Trophoblast cell (in vitro differentiated cells and primary cell): Measurements from ENCODE around the gene HERC2.

Experiments used
- DNase-seq, 2 donors: peaks; one replicate each; pipeline ENCODE4 v3.0.0-alpha.2; 2016
- H2AFZ ChIP-seq: 2 replicates; pipeline ENCODE4 v1.6.1; 2013; ENCODE audit warnings: low read length, moderate library complexity, mild to moderate bottlenecking; ENCODE audit not compliant: insufficient read depth, poor library complexity
- H2AK5ac ChIP-seq: 2 replicates; pipeline ENCODE4 v1.6.1; 2013; ENCODE audit warnings: mild to moderate bottlenecking, low read length
- H2BK120ac ChIP-seq: 2 replicates; pipeline ENCODE4 v1.6.1; 2013; ENCODE audit warnings: low read length, mild to moderate bottlenecking, moderate library complexity; ENCODE audit not compliant: insufficient read depth, poor library complexity
- H2BK12ac ChIP-seq: 2 replicates; pipeline ENCODE4 v1.6.1; 2013; ENCODE audit warnings: mild to moderate bottlenecking, low read length, moderate library complexity
- H2BK5ac ChIP-seq: 2 replicates; pipeline ENCODE4 v1.6.1; 2013; ENCODE audit warnings: low read length, low read depth, moderate library complexity, mild to moderate bottlenecking; ENCODE audit not compliant: poor library complexity
- H3K14ac ChIP-seq: 2 replicates; pipeline ENCODE4 v1.6.1; 2013; ENCODE audit warnings: mild to moderate bottlenecking, low read length
- H3K18ac ChIP-seq: 2 replicates; pipeline ENCODE4 v1.6.1; 2013; ENCODE audit warnings: mild to moderate bottlenecking, low read length
- H3K23ac ChIP-seq: 2 replicates; pipeline ENCODE4 v1.6.1; 2013; ENCODE audit warnings: low read length
- H3K27ac ChIP-seq: 2 replicates; pipeline ENCODE4 v1.5.1; 2013; ENCODE audit warnings: low read depth, mild to moderate bottlenecking, inconsistent platforms, low read length, moderate library complexity
- H3K27me3 ChIP-seq: 2 replicates; pipeline ENCODE4 v1.6.1; 2013; ENCODE audit warnings: inconsistent platforms, mild to moderate bottlenecking, low read length, moderate library complexity; ENCODE audit not compliant: insufficient read depth
- H3K36me3 ChIP-seq, 2 experiments: 1 replicate in 1 of 2; 2 replicates in 1 of 2; pipeline ENCODE4 v1.6.1; 2013; ENCODE audit warnings: low read length in 2 of 2, mild to moderate bottlenecking in 2 of 2, moderate library complexity in 1 of 2; ENCODE audit not compliant: insufficient read depth in 2 of 2, control insufficient read depth in 1 of 2
- H3K4ac ChIP-seq: 2 replicates; pipeline ENCODE4 v1.6.1; 2013; ENCODE audit warnings: low read depth, mild to moderate bottlenecking, low read length, moderate library complexity
- H3K4me1 ChIP-seq, 2 experiments: 1 replicate in 1 of 2; 2 replicates in 1 of 2; pipeline ENCODE4 v1.6.1; 2013; ENCODE audit warnings: low read length in 2 of 2, mild to moderate bottlenecking in 2 of 2, moderate library complexity in 1 of 2; ENCODE audit not compliant: insufficient read depth in 2 of 2, control insufficient read depth in 1 of 2
- H3K4me2 ChIP-seq: 2 replicates; pipeline ENCODE4 v1.6.1; 2013; ENCODE audit warnings: inconsistent platforms, mild to moderate bottlenecking, low read length, moderate library complexity
- H3K4me3 ChIP-seq: 2 replicates; pipeline ENCODE4 v1.5.1; 2013; ENCODE audit warnings: mild to moderate bottlenecking, low read depth, low read length, inconsistent platforms
- H3K79me1 ChIP-seq: one replicate; pipeline ENCODE4 v1.6.1; 2013; ENCODE audit warnings: low read length
- H3K79me2 ChIP-seq: 2 replicates; pipeline ENCODE4 v1.6.1; 2013; ENCODE audit warnings: low read length, mild to moderate bottlenecking; ENCODE audit not compliant: control insufficient read depth, insufficient read depth, poor library complexity
- H3K9ac ChIP-seq: 2 replicates; pipeline ENCODE4 v1.6.1; 2013; ENCODE audit warnings: mild to moderate bottlenecking, low read length
- H3K9me3 ChIP-seq: 2 replicates; pipeline ENCODE4 v1.6.1; 2013; ENCODE audit warnings: low read depth, mild to moderate bottlenecking, control low read depth, inconsistent platforms, low read length; ENCODE audit not compliant: insufficient read depth
- H4K12ac ChIP-seq: 2 replicates; pipeline ENCODE4 v1.6.1; 2013; ENCODE audit warnings: low read depth, mild to moderate bottlenecking, low read length, moderate library complexity
- H4K8ac ChIP-seq: 2 replicates; pipeline ENCODE4 v1.6.1; 2013; ENCODE audit warnings: low read depth, mild to moderate bottlenecking, low read length, moderate library complexity
- H4K91ac ChIP-seq: one replicate; pipeline ENCODE4 v1.6.1; 2013; ENCODE audit warnings: low read depth, mild to moderate bottlenecking, low read length, moderate library complexity
- WGBS: extraction: QIAGEN DNeasy Blood & Tissue Kit; methylation state at CpG from one replicate; pipeline ENCODE4 v1.1.7; 2013; ENCODE audit warnings: missing lambda C conversion rate; ENCODE audit not compliant: insufficient read length, insufficient coverage; ENCODE audit errors: extremely low coverage; 5-methylcytosine and 5-hydroxymethylcytosine counted together

The HERC2 gene

GRCh38 chr15:28264166-28264565 is 57.8 kb downstream of the HERC2 start:
- H4K12ac ChIP-seq = no peak overlapping the region
- no peak overlapping the region for H3K27ac ChIP-seq
- H3K9me3 ChIP-seq = peaks cover 5% of the 10 kb centered on the region
- H3K4me1 ChIP-seq = no peaks in the 10 kb centered on the region
- H2BK5ac ChIP-seq = no peak overlapping the region
- no peak overlapping the region for H2AK5ac ChIP-seq
- no peaks in the 10 kb centered on the region for H3K27me3 ChIP-seq
- no peak overlapping the region for H4K8ac ChIP-seq
- H3K14ac ChIP-seq = no peak overlapping the region
- DNase-seq = no peak
- H4K91ac ChIP-seq = no peak overlapping the region
- peaks cover 26 to 46% of the 10 kb centered on the region in 2 experiments for H3K36me3 ChIP-seq
- H3K4me2 ChIP-seq = no peak overlapping the region
- no peaks in the 10 kb centered on the region for H3K79me1 ChIP-seq
- H2BK12ac ChIP-seq = no peak overlapping the region
- no peaks in the 10 kb centered on the region for H3K79me2 ChIP-seq
- no peak overlapping the region for H3K4ac ChIP-seq
- no peak overlapping the region for H3K4me3 ChIP-seq
- no peak overlapping the region for H3K18ac ChIP-seq
- no CpG with 5 or more reads among the region's 6 CpGs for WGBS
- H3K23ac ChIP-seq = no peak overlapping the region
- H2BK120ac ChIP-seq = no peak overlapping the region
- H2AFZ ChIP-seq = no peak overlapping the region
- H3K9ac ChIP-seq = no peak overlapping the region

GRCh38 chr15:28262438-28262837 is 59.5 kb downstream of the HERC2 start:
- H3K79me2 ChIP-seq = no peaks in the 10 kb centered on the region
- H3K27ac ChIP-seq = no peak overlapping the region
- H4K91ac ChIP-seq = no peak overlapping the region
- H3K4me3 ChIP-seq = no peak overlapping the region
- no peak overlapping the region for H2AFZ ChIP-seq
- no peak overlapping the region for H2BK120ac ChIP-seq
- no peak overlapping the region for H3K14ac ChIP-seq
- no peak for DNase-seq
- H3K36me3 ChIP-seq = peaks cover 15 to 31% of the 10 kb centered on the region in 2 experiments
- no peak overlapping the region for H2BK5ac ChIP-seq
- H3K4me2 ChIP-seq = no peak overlapping the region
- no peak overlapping the region for H4K8ac ChIP-seq
- H3K9me3 ChIP-seq = peaks cover 5% of the 10 kb centered on the region
- H3K23ac ChIP-seq = no peak overlapping the region
- no peaks in the 10 kb centered on the region for H3K4me1 ChIP-seq
- no peaks in the 10 kb centered on the region for H3K79me1 ChIP-seq
- H2BK12ac ChIP-seq = no peak overlapping the region
- H4K12ac ChIP-seq = no peak overlapping the region
- no peak overlapping the region for H3K4ac ChIP-seq
- no peaks in the 10 kb centered on the region for H3K27me3 ChIP-seq
- peak overlapping the region; percentile 40 for H3K9ac ChIP-seq
- H3K18ac ChIP-seq = no peak overlapping the region
- no peak overlapping the region for H2AK5ac ChIP-seq

GRCh38 chr15:28260722-28261121 is 61.3 kb downstream of the HERC2 start:
- H4K12ac ChIP-seq = no peak overlapping the region
- no peak overlapping the region for H4K91ac ChIP-seq
- no peak overlapping the region for H3K4me2 ChIP-seq
- H2AFZ ChIP-seq = no peak overlapping the region
- H3K27me3 ChIP-seq = no peaks in the 10 kb centered on the region
- H3K27ac ChIP-seq = no peak overlapping the region
- DNase-seq = no peak
- peaks cover 22 to 31% of the 10 kb centered on the region in 2 experiments for H3K36me3 ChIP-seq
- no peak overlapping the region for H3K4ac ChIP-seq
- H2AK5ac ChIP-seq = no peak overlapping the region
- H3K9ac ChIP-seq = no peak overlapping the region
- H3K9me3 ChIP-seq = peaks cover 5% of the 10 kb centered on the region
- H3K79me2 ChIP-seq = no peaks in the 10 kb centered on the region
- no peaks in the 10 kb centered on the region for H3K79me1 ChIP-seq
- no peak overlapping the region for H2BK5ac ChIP-seq
- H3K14ac ChIP-seq = no peak overlapping the region
- H3K4me3 ChIP-seq = no peak overlapping the region
- WGBS = no CpG with 5 or more reads among the region's 5 CpGs
- peak overlapping the region; percentile 75 for H3K18ac ChIP-seq
- no peaks in the 10 kb centered on the region for H3K4me1 ChIP-seq
- H4K8ac ChIP-seq = no peak overlapping the region
- H2BK12ac ChIP-seq = no peak overlapping the region
- no peak overlapping the region for H2BK120ac ChIP-seq
- no peak overlapping the region for H3K23ac ChIP-seq

GRCh38 chr15:28260317-28260716 is 61.7 kb downstream of the HERC2 start:
- DNase-seq = no peak
- Histone ChIP-seq H3K79me1 (no peaks in the 10 kb centered on the region), H3K23ac (no peak overlapping the region), H2BK120ac (no peak overlapping the region), H2AFZ (no peak overlapping the region), H3K9ac (no peak overlapping the region), H3K4me3 (no peak overlapping the region), H3K27ac (no peak overlapping the region), H4K12ac (no peak overlapping the region), H3K14ac (no peak overlapping the region), H3K79me2 (no peaks in the 10 kb centered on the region), H3K4me1 (no peaks in the 10 kb centered on the region), H3K4me2 (no peak overlapping the region), H4K8ac (no peak overlapping the region), H2BK12ac (no peak overlapping the region), H2AK5ac (no peak overlapping the region), H3K18ac (no peak overlapping the region), H3K9me3 (peaks cover 1% of the 10 kb centered on the region), H4K91ac (no peak overlapping the region), H3K36me3 (peaks cover 19 to 28% of the 10 kb centered on the region in 2 experiments), H3K4ac (no peak overlapping the region), H3K27me3 (no peaks in the 10 kb centered on the region), H2BK5ac (no peak overlapping the region)
- WGBS = no CpG with 5 or more reads among the region's 3 CpGs
